ENCODE results near the gene GPM6B.
"Not testable (repeated sequence)": the region's sequence is repeated elsewhere in the genome, so short reads cannot be mapped to it uniquely, and the experiment has no call there.

Gene GPM6B

GRCh38 chrX:13764765-13765164 lies 52.1 kb downstream of the GPM6B start:
- no peak for DNase-seq (ENCODE audit: low read depth)

DNA sequence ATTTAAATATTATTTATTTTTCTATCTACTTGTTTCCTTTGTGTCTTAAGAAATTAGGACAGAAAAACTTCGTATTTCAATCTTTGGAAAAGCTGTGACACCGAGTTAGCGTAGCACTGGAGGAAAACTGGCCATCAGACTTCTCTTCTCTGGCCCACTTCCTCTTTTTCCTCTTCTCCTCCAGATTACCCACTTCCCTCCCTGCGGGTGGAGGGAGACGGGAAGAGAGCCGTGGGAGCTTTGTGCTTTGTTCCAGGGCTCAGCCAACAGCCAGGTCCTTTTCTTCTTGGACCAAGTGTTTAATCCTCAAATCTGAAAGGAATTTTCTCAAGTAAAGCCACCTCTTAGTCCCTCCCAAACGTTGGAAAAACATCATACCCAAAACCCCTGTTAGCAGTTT lies 52.6 kb downstream of the GPM6B start:
- no peak for DNase-seq (ENCODE audit: low read depth)

- DNase-seq (ENCODE audit: low read depth): no peak
Observed at GRCh38 chrX:13763489-13763888, 53.4 kb downstream of the GPM6B start.

- no peak for DNase-seq (ENCODE audit: low read depth)
Observed at GRCh38 chrX:13761606-13762414, 55.1 kb downstream of the GPM6B start.

DNA sequence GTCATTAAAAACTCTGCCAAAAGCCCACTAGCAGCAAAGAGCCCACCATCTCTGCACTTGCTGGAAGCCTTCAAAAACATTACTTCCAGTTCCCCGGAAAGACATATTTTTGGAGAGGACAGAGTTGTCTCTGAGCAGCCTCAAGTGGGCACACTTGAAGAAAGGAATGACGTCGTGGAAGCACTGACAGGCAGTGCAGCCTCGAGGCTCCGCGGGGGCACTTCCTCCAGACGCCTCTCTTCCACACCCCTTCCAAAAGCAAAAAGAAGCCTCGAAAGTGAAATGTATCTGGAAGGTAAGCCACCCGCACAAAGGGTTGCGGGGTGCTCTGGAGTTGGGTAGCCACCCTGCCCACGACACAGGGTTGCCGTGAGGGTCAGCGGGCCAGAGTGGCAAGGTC lies 56.5 kb downstream of the GPM6B start:
- no peak for DNase-seq (ENCODE audit: low read depth)

- no peak for DNase-seq (ENCODE audit: low read depth)
Observed at GRCh38 chrX:13759152-13759718, 57.7 kb downstream of the GPM6B start.

DNA sequence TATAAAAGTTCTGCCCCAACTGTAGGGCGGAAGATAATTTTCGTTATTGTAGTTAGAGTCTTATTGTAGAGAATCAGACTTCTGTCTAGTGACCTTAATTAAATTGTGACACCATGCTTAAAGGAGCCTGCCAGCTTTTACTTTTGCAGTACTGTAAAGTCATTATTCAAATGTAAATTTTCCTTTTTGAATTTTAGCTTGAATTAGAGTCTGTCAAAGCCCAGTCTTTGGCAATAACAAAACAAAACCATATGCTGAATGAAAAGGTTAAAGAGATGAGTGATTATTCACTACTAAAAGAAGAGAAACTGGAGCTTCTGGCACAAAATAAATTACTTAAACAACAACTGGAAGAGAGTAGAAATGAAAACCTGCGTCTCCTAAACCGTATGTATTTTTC lies 60.5 kb downstream of the GPM6B start:
- no peak for DNase-seq (ENCODE audit: low read depth)

- no peak for DNase-seq (ENCODE audit: low read depth)
Observed at GRCh38 chrX:13755254-13755653, 61.6 kb downstream of the GPM6B start.

DNA sequence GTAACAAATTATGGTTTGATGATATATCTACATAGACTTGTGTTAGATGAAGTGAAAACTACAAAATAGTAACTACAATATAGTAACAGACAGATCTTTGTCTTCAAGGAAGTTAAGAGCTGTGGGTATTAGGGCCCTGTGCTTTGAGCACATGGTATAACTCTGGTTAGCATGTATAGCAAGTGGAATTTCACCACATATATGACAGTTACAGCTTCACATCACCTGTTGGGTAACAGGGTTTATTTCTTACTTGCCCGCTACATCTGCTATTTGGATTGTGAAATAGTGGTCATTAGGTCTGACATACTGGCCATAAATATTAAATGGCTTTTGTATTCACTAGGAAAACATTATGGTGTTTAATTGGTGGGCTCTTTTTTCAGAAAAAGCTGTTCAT lies 62.1 kb downstream of the GPM6B start:
- no peak for DNase-seq (ENCODE audit: low read depth)

GRCh38 chrX:13752646-13753045 lies 64.2 kb downstream of the GPM6B start:
- DNase-seq (ENCODE audit: low read depth): no peak

GRCh38 chrX:13752141-13752540 lies 64.8 kb downstream of the GPM6B start:
- no peak for DNase-seq (ENCODE audit: low read depth)

DNA sequence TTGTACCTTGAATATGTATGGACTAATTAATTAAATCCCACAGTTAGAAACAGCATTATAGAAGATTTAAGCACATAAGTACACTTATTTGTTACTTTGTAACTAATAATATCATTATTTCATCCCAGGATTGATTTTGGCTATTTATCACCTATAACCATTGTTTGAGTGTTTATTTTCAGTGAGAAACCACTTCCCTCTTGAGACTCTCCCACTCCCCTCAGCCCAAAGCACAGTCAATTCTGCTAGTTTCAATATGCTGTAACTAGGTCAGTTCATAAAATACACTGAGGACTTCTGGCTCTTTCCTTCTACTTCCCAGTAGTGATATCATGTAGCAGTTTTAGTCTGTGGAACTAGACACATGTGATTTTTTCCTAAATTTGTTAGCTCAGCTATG lies 66.1 kb downstream of the GPM6B start:
- no peak for DNase-seq (ENCODE audit: low read depth)

DNA sequence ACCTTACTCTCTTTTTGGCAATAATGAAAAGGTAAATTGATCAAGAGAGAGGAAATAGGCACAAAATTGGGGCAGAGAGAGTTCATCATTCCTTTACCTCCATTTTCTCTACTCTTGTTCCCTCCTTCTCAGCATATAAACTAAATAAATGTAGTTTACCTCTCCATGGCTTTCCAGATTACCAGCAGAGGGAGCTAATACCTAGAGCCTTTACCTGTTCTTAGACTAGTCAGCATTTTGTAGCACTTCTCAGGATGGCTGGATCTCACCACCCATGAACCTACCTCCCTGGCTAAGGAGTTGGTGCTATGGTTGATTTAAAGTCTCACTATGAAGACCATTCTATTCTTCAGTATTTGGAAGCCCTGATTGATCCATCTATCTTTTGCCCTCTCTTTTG lies 66.7 kb downstream of the GPM6B start:
- no peak for DNase-seq (ENCODE audit: low read depth)

- DNase-seq (ENCODE audit: low read depth): no peak
Observed at GRCh38 chrX:13748486-13748885, 68.4 kb downstream of the GPM6B start.

DNA sequence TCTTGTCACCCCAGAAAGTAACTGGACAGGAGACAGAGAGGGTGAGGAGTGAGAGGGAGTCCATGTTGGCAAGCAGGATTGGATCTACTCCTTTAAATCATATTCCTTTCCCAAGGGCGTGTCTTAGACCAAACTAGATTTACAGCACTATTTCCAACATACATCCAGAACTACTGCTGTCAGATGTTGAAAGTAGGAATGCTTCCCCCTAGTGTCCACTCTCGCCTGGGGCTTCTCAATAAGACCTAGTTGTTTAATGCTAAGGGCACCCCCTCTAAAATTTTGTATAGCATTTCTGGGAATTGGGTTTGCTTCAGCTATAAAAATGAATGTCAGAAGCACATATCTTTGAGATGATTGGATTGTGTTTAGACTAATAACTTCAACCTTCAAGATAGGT lies 69.1 kb downstream of the GPM6B start:
- DNase-seq (ENCODE audit: low read depth): no peak

DNA sequence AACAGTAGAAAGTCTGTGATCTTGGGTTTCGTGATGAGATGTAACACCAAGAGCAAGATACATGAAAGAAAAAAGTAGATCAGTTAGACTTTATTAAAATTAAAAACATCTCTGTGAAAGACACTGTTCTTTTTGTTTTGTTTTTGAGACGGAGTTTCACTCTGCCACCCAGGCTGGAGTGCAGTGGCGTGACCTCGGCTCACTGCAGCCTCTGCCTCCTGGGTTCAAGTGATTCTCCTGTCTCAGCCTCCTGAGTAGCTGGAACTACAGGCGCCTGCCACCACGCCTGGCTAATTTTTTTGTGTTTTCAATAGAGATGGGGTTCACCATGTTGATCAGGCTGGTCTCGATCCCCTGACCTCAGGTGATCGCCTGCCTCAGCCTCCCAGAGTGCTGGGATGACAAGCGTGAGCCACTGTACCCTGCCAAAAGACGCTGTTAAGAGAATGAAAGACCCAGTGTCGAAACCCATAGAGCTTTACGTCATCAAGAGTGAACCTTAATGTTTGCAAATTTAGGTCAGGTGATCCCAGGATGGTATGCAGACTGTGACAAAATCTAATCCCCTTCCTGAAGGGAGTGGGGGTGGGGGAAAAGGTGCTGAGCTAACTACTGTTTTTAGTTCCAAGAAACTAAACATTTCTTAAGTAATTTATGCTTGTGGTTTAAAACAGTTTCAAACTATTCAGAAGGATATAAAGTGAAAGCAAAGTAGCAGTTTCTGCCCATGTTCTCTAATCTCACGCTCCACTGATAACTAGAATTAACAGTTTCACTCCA lies 74.3 kb downstream of the GPM6B start:
- DNase-seq (ENCODE audit: low read depth): no peak

DNA sequence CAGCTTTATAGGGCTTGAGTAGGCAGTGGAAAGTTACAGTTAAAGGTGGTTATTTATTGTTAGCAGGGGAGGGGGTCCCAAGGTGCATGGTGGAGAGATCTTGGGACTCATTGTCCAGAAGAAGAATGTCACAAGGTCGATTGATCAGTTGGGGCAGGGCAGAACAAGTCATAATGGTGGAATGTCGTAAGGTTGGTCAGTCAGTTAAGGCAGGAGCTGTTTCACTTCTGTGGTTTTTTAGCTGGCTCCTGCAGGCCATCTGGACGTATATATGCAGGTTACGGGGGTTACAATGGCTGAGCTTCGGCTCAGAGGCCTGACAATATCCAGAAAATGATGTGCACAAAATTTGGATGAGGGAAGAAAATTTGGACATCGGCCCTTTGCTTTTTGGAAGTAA lies 75.2 kb downstream of the GPM6B start:
- no peak for DNase-seq (ENCODE audit: low read depth)

GRCh38 chrX:13734278-13735172 lies 82.4 kb downstream of the GPM6B start, which contains the start of the genes OFD1 and TRAPPC2:
OFD1 (plus strand) TSS chrX:13734748; CDS start chrX:13735072, 324 bp downstream.
TRAPPC2 (minus strand) TSS chrX:13734620; CDS start chrX:13719963, 14,657 bp downstream.
- peak; percentile 68 for DNase-seq (ENCODE audit: low read depth)

- no peak for DNase-seq (ENCODE audit: low read depth)
Observed at GRCh38 chrX:13733506-13733905, 83.4 kb downstream of the GPM6B start.

DNA sequence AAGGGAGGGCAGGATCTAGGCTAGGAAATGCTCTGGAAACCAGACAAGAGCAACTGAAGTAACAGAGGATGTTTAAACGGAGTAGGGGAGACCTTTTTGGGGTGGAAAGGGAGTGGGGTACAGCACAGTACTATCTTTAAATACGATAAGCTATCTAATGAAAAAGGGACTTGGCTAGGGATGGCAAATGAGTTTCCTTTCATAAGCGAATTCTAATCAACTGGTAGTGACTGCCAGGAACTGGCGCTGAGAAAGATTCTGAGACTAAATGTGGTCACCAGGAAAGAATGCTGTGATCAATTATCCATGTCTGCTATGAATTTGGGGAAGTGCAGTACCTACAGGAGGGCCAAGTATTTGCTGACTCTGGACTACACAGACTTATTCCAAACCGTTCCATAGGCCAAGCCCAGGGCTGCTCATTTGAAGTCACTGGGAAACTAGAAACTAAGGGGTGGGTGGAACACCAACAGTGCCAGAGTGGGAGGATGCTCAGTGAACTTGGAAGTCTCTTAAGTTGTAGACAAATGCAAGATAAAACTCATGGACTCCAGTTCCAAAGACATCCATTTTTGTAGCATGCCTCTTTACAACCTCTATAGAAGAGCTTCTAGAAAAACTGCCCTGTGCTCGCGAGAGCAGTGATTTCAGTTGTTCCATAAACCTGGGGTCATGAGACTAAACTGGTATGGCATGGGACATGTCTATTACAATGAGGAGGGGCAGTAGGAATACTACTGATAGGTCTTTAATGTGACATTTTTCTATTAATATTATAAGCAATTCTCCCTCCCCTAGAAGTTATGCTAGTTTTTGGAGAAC lies 84.4 kb downstream of the GPM6B start:
- no peak for DNase-seq (ENCODE audit: low read depth)

DNA sequence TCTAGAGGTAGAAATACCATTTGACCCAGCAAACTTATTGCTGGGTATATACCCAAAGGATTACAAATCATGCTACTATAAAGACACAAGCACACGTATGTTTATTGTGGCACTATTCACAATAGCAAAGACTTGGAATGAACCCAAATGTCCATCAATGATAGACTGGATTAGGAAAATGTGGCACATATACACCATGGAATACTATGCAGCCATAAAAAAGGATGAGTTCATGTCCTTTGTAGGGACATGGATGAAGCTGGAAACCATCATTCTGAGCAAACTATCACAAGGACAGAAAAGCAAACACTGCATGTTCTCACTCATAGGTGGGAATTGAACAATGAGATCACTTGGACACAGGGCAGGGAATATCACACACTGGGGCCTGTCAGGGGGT lies 86.4 kb downstream of the GPM6B start:
- DNase-seq (ENCODE audit: low read depth): not testable (repeated sequence)

Data from HS-27A (cell line).